ENCODE results near the gene DOCK8. TPM values are rescaled to one million over a fixed set of nuclear protein-coding genes. Genes with fewer than 3 reads are reported as not detected.

DOCK8 gene
- total and polyA plus RNA-seq, 2 of the 13 experiments (the other 11 are each of a cell fraction or from before 2014, with no cell fraction given): 0.28 to 0.38 TPM

DNA sequence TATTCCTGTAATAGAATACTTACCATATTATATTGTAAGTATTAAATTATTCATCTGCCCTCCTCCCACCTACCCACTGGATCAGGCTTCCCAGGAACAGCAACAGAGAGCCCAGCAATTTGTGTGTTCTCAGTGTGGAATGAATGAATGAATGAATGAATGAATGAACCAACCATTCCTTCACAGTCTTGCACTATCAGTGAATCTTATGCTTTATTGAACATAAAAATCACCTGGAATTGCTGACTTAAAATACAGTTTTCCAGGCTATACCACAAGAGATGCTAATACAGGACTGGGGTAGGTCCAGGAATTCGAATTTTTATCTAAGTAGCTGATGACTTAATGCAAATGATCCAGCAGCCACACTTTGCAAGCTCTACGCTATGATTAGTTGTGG lies 51.6 kb downstream of the DOCK8 start:
- H3K4me1 ChIP-seq (ENCODE audit: insufficient read depth, low read length): no peaks in the 10 kb centered on the region
- 38% methylated on average over 2 of the region's 2 CpGs for WGBS (ENCODE audit: low lambda C conversion rate)
- in situ Hi-C loops (cut with HindIII; ENCODE audit: extremely low pct_ligation_motif_present, low pct_unique_long_range_greater_than_20kb): no loop called here
- H3K79me2 ChIP-seq (ENCODE audit: insufficient read depth, low read length): no peaks in the 10 kb centered on the region
- H2AFZ ChIP-seq (ENCODE audit: low read length): no peak overlapping the region
- no TSS peak for BruUV-seq (replicated peaks)
- intact Hi-C loops (cut with micrococcal nuclease; ENCODE audit: unreplicated experiment): no loop called here
- H3K27me3 ChIP-seq (ENCODE audit: control insufficient read depth in 1 of 2, insufficient read depth in 2 of 2, low read length in 2 of 2): no peaks in the 10 kb centered on the region
- no peak for FAIRE-seq
- H3K4me3 ChIP-seq (replicated peaks in 1 of 3; ENCODE audit: insufficient read depth in 1 of 3, low read depth in 2 of 3, low read length in 3 of 3): no peak overlapping the region
- no peaks in the 10 kb centered on the region for H3K36me3 ChIP-seq (replicated peaks in 1 of 2; ENCODE audit: control insufficient read depth in 1 of 2, insufficient read depth in 2 of 2, low read length in 2 of 2)
- TF ChIP-seq MZF1 (CRISPR knock-in tag; IDR thresholded peaks at IDR 0.05; ENCODE audit: borderline replicate concordance) (no peak), MIER2 (CRISPR knock-in tag; IDR thresholded peaks at IDR 0.05) (no peak), SMYD3 (CRISPR knock-in tag; IDR thresholded peaks at IDR 0.05) (no peak), ZNF354B (CRISPR knock-in tag; IDR thresholded peaks at IDR 0.05) (no peak), MTA1 (CRISPR knock-in tag; IDR thresholded peaks at IDR 0.05; ENCODE audit: borderline replicate concordance) (no peak), NCOA5 (CRISPR knock-in tag; IDR thresholded peaks at IDR 0.05) (no peak), POLR2G (IDR thresholded peaks at IDR 0.05; ENCODE audit: low read depth, low read length) (no peak), ZNF329 (CRISPR knock-in tag; IDR thresholded peaks at IDR 0.05; ENCODE audit: low read depth) (no peak), TBP (CRISPR knock-in tag; IDR thresholded peaks at IDR 0.05) (no peak), ZNF251 (CRISPR knock-in tag; IDR thresholded peaks at IDR 0.05) (no peak), ZNF367 (CRISPR knock-in tag; IDR thresholded peaks at IDR 0.05; ENCODE audit: borderline replicate concordance) (no peak), ZBTB8A (CRISPR knock-in tag; IDR thresholded peaks at IDR 0.05; ENCODE audit: borderline replicate concordance, low read depth) (no peak), ATRX (CRISPR knock-in tag; IDR thresholded peaks at IDR 0.05; ENCODE audit: borderline replicate concordance) (no peak), ZNF619 (CRISPR knock-in tag; IDR thresholded peaks at IDR 0.05) (no peak), TP53 (CRISPR knock-in tag; conservative IDR thresholded peaks at IDR 0.05) (no peak), RFXAP (CRISPR knock-in tag; IDR thresholded peaks at IDR 0.05; ENCODE audit: borderline replicate concordance) (no peak)
- TF ChIP-seq, protein P1, sequence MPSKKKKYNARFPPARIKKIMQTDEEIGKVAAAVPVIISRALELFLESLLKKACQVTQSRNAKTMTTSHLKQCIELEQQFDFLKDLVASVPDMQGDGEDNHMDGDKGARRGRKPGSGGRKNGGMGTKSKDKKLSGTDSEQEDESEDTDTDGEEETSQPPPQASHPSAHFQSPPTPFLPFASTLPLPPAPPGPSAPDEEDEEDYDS (CRISPR knock-in tag; IDR thresholded peaks at IDR 0.05): no peak
- TF ChIP-seq, protein P2, sequence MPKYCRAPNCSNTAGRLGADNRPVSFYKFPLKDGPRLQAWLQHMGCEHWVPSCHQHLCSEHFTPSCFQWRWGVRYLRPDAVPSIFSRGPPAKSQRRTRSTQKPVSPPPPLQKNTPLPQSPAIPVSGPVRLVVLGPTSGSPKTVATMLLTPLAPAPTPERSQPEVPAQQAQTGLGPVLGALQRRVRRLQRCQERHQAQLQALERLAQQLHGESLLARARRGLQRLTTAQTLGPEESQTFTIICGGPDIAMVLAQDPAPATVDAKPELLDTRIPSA (CRISPR knock-in tag; IDR thresholded peaks at IDR 0.05; ENCODE audit: borderline replicate concordance): no peak
- H3K9me3 ChIP-seq (ENCODE audit: low read length): no peaks in the 10 kb centered on the region
- no peaks in the 10 kb centered on the region for H4K20me1 ChIP-seq (ENCODE audit: insufficient read depth, low read length)
- no peak for DNase-seq (ENCODE audit: low spot score)
- H3K27ac ChIP-seq (ENCODE audit: extremely low read length, insufficient read depth, low read length): no peak overlapping the region
- no peak overlapping the region for H3K9ac ChIP-seq (ENCODE audit: insufficient read depth, low read depth, low read length)
- POLR2A ChIA-PET: no interaction called here
- no peak overlapping the region for H3K4me2 ChIP-seq (ENCODE audit: low read depth, low read length)
- CTCF ChIA-PET (ENCODE audit: low intra/inter-chr PET ratio, low total read pairs): no interaction called here
- no peak for ATAC-seq
